ENCODE data around the gene CMBL.
A peak's percentile ranks its signal among the peaks of the same experiment; 100 is the strongest.
"Not testable (repeated sequence)": the region's sequence is repeated elsewhere in the genome, so short reads cannot be mapped to it uniquely, and the experiment has no call there.

Gene CMBL

DNA sequence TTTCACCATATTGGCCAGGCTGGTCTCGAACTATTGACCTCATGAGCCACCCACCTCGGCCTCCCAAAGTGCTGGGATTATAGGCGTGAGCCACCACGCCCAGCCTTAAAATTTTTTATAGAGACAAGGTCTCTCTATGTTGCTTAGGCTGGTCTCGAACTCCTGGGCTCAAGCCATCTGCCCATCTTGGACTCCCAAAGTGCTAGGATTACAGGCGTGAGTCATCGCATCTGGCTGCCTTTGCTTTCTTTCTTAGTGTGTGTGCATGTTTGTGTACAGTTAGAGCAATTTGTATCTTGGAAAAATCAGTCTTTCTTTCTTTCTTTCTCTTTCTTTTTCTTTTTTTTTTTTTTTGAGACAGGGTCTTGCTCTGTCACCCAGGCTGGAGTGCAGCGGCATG, 22.3 kb downstream of the CMBL start:
- DNase-seq (ENCODE audit: low spot score), result not testable (repeated sequence)

- DNase-seq (ENCODE audit: low spot score), result peak; percentile 77
Observed at GRCh38 chr5:10283927-10284635, 23.6 kb downstream of the CMBL start.

DNA sequence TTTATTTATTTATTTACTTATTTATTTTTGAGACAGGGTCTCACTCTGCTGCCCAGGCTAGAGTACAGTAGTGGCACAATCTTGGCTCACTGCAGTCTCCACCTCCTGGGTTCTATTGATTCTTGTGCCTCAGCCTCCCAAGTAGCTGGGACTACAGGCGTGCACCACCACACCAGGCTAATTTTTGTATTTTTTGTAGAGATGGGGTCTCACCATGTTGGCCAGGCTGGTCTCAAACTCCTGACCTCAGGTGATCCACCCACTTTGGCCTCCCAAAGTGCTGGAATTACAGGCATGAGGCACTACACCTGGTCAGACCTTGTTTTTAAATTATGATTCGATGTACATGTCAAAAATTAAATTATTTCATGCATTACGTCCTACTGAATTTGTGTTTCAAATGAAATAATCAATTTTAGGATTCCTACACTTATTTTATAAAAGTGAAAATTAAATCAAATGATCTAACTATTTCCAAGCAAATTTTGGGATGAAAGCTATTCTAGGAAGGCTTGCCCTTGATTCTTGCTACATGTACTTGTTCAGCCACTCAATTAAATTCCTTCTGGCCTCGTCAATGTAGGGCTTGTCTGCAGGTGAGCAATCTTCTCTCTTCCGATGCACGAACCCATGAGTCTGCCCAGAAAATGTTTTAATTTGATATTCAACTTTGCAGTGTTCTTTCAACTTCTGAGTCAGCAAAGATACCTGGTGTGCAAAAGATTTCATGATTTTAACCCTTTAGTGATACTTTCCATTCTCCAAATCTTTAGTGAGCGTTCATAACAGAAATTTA, 27.6 kb downstream of the CMBL start:
- DNase-seq (ENCODE audit: low spot score), result no peak

DNA sequence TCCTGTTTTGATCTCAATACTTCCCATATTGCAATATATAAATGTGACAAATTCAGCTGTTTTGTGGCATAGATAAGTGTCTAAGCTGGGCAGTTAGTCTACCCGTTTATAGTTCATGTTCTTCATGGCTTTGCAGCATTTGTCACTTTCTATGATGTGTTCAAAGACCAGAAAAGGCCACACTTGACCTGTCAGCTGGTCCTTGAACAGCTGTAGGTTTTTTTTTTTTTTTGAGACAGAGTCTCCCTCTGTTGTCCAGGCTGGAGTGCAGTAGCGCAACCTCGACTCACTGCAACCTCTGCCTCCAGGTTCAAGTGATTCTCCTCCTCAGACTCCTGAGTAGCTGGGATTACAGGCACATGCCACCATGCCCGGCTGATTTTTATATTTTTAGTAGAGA, 28.4 kb downstream of the CMBL start:
- DNase-seq (ENCODE audit: low spot score), result no peak

GRCh38 chr5:10278658-10279279, 28.9 kb downstream of the CMBL start:
- no peak for DNase-seq (ENCODE audit: low spot score)

DNA sequence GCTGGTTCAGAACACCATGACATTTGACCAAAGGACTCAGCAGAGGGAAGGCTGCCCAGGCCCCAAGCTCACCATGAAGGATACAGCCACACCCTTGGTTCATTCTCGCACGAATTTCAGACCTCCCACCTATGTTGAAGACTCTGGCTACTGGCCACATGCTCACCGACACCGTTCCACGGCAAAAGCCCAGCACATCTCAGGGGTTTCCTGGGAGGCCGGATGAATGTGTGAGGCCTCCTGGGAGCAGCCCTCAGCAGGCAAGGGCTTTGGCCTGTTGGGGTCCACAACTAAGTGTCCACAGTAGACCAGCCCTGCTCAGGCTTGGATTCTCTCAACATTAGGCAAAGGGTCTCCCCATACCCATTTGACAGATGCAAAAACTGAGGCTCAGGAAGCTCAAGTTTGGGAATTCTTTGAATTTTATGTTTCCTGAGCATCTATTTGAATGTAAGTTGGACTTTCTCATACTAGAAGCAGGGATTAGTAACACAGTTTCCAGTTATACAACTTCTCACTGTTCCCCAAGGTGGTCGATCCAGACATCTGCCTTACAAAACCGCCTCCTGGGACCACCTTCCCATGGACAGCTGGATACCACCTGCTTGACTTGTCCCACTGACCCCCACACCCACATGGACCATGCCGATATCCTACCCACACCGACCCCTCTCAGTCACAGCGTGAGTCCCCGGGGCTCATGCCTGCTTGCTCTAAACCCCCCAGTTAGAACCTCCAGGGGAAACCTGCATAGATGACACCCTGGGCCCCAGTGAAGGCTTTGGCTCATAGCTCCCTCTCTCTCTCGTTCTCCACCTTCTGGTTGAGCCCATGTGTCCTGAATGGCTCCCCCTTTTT, 29.7 kb downstream of the CMBL start:
- DNase-seq (ENCODE audit: low spot score), result no peak

- no peak for DNase-seq (ENCODE audit: low spot score)
Observed at GRCh38 chr5:10276691-10277090, 31.0 kb downstream of the CMBL start.

DNA sequence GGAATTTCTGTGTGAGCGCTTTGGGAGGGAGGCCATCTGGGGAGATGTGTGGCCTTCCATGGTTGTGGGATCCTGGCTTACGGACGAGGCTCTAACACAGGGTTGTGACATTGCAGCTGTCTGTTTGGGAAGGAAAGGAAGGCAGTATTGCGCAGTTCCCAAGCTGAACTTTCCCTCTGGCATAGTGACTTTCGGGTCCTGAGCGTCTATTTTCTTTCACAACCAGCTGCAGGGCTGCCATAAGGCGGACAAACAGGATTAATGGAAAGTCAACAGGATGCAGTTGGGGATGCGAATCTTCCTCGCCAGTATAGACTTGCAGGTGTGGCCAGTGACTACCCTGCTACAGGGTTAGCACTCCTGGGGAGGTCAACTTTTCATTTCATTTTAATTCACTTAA, 31.7 kb downstream of the CMBL start:
- DNase-seq (ENCODE audit: low spot score), result no peak

DNA sequence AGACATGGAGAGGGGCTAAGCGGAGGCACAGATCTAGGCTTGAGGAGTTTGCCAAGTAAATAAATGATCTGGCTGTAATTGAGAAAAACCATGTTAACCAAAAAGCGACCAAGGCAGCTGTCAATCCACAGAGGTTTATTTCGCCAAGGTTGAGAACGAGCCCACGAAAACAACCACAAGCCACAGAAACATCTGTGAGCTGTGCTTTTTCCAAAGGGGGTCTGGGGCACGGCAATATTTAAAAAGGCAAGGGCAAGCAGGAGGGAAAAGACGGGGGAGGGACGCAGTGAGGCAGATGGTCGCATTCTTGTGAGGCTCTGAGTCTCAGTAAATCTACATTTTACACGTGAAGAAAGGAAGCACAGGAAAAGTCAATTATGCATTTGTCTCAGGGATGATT, 32.2 kb downstream of the CMBL start:
- DNase-seq (ENCODE audit: low spot score), result no peak

DNA sequence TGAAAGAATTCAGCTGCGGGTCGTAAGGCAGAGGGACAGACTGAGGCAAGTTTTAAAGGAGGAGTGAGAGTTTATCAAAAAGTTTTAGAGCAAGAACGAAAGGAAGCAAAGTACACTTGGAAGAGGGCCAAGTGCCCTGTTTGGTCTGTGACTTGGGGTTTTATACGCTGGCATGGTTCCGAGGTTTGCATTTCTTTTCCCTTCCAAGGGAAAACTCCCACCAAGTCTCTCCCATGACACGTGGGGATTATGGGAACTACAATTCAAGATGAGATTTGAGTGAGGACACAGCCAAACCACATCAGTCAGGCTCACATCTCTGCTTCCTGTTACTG, 34.9 kb downstream of the CMBL start:
- DNase-seq (ENCODE audit: low spot score), result not testable (repeated sequence)

DNA sequence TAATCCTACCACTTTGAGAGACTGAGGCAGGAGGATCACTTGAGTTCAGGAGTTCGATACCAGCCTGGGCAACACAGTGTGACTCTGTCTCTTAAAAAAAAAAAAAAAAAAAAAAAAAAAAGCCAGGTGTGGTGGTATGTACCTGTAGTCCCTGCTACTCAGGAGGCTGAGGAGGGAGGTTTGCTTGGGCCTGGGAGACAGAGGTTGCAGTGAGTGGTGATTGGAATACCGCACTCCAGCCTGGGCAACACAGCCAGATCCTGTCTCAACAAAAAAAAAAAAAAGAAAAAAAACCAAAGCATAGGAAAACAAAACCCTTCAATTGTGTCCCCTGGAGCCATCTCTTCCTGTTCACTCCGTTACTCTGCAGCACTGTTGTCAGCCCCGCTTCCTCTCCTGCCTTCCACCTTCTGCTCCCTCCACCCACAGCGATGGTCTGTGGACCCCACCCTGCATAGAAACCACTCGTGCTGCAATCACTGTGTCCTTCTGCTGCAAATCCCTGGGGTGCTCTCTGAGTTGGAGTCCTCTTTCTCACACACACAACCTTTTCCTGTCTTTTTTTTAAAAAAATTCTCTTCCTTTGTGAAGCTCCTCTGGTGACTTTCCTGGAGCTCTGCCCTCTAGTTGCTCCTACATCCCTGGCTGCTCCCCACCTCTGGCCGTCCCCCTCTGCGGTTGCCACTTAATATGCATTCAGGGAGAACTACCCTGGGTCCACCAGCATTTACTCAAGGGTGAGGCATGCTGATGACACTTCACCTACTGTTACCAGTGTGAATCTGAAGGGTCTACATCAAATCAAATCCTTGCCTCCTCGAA, 35.4 kb downstream of the CMBL start:
- no peak for DNase-seq (ENCODE audit: low spot score)

- DNase-seq (ENCODE audit: low spot score), result no peak
Observed at GRCh38 chr5:10268100-10268499, 39.6 kb downstream of the CMBL start.

DNA sequence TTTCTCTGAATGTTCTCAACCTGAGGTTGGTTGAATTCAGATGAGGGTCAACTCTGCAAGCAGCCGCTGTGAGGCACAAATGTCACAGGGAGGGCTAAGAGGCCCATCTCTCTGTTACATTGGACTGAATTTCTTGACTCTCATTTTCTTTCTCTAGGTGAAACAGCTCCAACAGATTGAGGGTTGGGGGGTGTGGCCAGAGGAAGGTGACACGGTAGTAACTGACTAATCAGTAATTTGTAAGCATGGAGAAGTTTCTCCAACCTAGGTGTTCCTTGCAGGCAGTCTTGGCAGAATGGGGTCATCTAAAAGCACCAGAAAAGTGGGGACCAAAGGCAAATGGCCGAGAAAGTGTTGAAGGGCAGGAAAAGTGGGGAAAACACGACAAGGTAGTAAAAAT, 40.9 kb downstream of the CMBL start:
- DNase-seq (ENCODE audit: low spot score), result no peak

DNA sequence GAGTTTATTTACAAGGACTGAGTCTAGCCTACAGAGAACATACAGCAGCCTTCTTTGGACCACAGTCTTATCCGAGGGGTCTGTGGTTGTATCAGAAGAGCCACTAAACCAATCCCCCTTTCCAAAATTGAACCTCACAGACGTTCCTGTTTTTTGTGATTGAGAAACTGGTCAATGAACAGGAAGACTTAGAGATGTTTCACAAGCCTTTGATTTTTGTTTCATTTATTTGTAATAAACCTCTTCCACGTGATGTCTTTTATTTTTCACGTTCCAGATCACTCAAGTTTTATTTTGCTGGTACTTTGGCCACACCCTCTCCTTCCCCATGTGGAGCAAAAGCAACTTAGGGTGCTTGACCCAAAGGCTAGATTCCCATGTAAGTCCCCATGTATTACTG, 41.6 kb downstream of the CMBL start:
- no peak for DNase-seq (ENCODE audit: low spot score)

DNA sequence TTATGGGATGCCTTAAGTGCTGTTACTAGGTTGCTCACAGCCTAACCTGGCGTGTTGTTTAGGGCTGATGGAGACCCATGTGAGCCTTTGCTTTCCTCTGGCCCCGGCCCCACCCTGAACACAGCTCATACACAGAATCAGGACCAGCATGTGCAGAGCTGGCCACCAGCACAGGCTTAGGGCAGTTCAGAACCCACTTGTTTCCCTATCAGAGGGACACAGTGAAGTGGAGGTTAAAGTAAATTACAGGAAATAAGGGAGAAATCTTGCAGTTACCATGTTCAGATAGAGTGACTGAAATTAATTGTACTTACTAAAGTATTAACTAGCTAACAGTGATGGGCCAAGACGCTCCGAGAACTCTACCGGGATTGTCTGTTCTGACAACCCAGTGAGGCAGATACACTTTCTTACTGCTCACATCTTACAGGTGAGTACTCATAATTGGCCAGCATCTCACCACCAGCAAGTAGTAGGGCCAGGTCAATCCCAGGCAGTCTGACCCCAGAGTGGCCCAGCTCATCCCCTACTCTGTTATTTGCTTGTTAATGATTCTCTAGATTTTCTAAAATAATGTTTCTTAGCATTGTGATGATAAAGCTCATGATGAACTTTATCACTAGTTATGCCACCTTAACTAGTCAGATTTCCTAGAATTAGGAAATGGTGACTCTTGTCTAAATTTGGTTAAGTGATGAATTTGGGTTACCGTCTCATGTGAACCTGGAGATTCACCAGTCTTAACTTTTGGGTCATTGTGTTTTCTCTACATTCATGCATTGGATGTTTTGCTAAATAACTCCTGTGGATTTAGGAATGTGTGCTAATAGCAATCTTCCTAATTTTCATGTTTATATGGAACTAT, 42.2 kb downstream of the CMBL start:
- DNase-seq (ENCODE audit: low spot score), result no peak

- no peak for DNase-seq (ENCODE audit: low spot score)
Observed at GRCh38 chr5:10264604-10265003, 43.1 kb downstream of the CMBL start.

- DNase-seq (ENCODE audit: low spot score), result no peak
Observed at GRCh38 chr5:10262995-10263394, 44.7 kb downstream of the CMBL start.

DNA sequence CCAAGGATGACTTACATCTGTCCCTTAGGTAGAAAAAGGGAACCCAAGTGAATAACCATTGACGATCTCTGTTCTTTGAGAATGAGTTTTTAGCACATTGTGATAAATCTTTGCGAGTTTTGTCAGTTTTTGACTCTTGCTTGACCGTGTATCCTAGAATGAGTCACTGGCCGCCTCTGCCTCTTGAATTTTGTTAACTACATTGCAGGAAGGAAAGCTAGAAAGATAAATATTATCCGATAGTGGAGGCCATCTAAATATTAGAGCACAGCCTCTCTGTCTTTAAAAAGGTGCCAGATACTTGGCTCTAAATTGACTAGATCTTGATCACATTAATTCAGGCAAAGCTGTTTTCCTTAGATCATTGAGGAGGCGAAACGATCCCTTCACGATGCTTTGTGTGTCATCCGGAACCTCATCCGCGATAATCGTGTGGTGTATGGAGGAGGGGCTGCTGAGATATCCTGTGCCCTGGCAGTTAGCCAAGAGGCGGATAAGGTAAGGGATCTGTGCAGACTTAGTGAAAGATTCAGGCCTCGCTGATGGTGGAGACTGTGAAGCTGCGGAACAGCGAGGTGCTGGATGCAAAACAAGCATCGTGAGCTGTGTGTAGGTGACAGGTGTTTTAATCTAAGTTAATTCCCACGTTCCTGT, 45.5 kb downstream of the CMBL start:
- peak; percentile 39 for DNase-seq (ENCODE audit: low spot score)

DNA sequence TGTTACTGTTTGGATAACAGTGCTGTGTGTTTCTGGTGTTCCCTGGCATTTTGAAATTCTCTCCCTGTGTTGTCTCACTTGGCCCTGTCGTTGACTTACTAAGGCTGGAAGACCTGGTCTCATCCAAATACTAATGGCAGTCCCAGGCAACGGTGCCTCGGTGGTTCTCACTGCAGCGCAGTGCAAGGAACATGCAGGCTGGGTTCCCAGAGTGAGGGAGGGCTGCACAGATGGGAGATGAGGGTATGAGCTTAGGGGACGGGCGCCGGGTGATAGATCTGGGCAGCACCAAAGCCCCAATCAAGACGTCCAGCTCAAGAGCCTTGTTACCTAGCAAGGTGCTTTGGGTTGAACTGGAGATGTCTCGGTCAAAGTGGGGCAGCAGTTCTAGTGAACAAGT, 46.6 kb downstream of the CMBL start:
- no peak for DNase-seq (ENCODE audit: low spot score)

- DNase-seq (ENCODE audit: low spot score), result no peak
Observed at GRCh38 chr5:10259899-10260298, 47.8 kb downstream of the CMBL start.
